ENCODE results near the gene METTL8. TPM values are rescaled to one million over a fixed set of nuclear protein-coding genes. Genes with fewer than 3 reads are reported as not detected.

Gene METTL8
- polyA plus RNA-seq, 3 donors: 3.3 to 9.8 (median 6.9) TPM

GRCh38 chr2:171475979-171476378 lies 42.2 kb upstream of the METTL8 start:
- no CpG with 5 or more reads among the region's 1 CpG for WGBS (ENCODE audit: insufficient coverage)
- no peak for DNase-seq
- Mint-ChIP-seq H3K9me3 (no peaks in the 10 kb centered on the region), H3K27ac (no peak overlapping the region), H3K36me3 (peaks cover 68 to 73% of the 10 kb centered on the region in 2 donors), H3K4me3 (no peak overlapping the region), H3K27me3 (ENCODE audit: low read depth in 3 of 3) (no peaks in the 10 kb centered on the region), H3K4me1 (no peaks in the 10 kb centered on the region)
- H4K20me1 ChIP-seq (ENCODE audit: insufficient read depth, low read length): no peaks in the 10 kb centered on the region
- no peaks in the 10 kb centered on the region for H3K79me2 ChIP-seq (ENCODE audit: insufficient read depth, low read length)
- no peaks in the 10 kb centered on the region for H3K27me3 ChIP-seq (ENCODE audit: control insufficient read depth in 2 of 2, insufficient read depth in 2 of 2, low read length in 2 of 2)
- no peak overlapping the region for H3K9ac ChIP-seq (ENCODE audit: insufficient read depth, low read length, poor library complexity, severe bottlenecking)
- intact Hi-C loops (cut with micrococcal nuclease): no loop called here
- no peak overlapping the region for H3K27ac ChIP-seq (ENCODE audit: low read depth in 1 of 2, low read length in 2 of 2)
- H3K4me3 ChIP-seq (replicated peaks in 1 of 3; ENCODE audit: low read depth in 2 of 3, low read length in 3 of 3): no peak overlapping the region
- TF ChIP-seq CTCF (IDR thresholded peaks at IDR 0.05): no peak
- H2AFZ ChIP-seq (ENCODE audit: insufficient read depth, low read depth, low read length, poor library complexity, severe bottlenecking): no peak overlapping the region
- no peaks in the 10 kb centered on the region for H3K9me3 ChIP-seq (replicated peaks in 1 of 2; ENCODE audit: control insufficient read depth in 1 of 2, insufficient read depth in 1 of 2, low read length in 2 of 2)
- H3K36me3 ChIP-seq (replicated peaks in 1 of 2; ENCODE audit: control insufficient read depth in 1 of 2, insufficient read depth in 2 of 2, low read length in 2 of 2): peaks cover 72 to 90% of the 10 kb centered on the region in 2 donors
- no peaks in the 10 kb centered on the region for H3K4me1 ChIP-seq (ENCODE audit: control insufficient read depth in 1 of 2, insufficient read depth in 2 of 2, low read length in 2 of 2)
- H3K4me2 ChIP-seq (replicated peaks; ENCODE audit: extremely low read depth, low read length, poor library complexity, severe bottlenecking): no peak overlapping the region

- H3K4me3 ChIP-seq (replicated peaks in 1 of 3; ENCODE audit: low read depth in 2 of 3, low read length in 3 of 3): no peak overlapping the region
- no peaks in the 10 kb centered on the region for H3K27me3 ChIP-seq (ENCODE audit: control insufficient read depth in 2 of 2, insufficient read depth in 2 of 2, low read length in 2 of 2)
- TF ChIP-seq CTCF (IDR thresholded peaks at IDR 0.05): no peak
- Mint-ChIP-seq H3K27ac (no peak overlapping the region), H3K4me1 (no peaks in the 10 kb centered on the region), H3K9me3 (no peaks in the 10 kb centered on the region), H3K27me3 (ENCODE audit: low read depth in 3 of 3) (no peaks in the 10 kb centered on the region), H3K4me3 (no peak overlapping the region), H3K36me3 (peaks cover 60 to 75% of the 10 kb centered on the region in 2 donors)
- H3K27ac ChIP-seq (ENCODE audit: low read depth in 1 of 2, low read length in 2 of 2): no peak overlapping the region
- no peaks in the 10 kb centered on the region for H4K20me1 ChIP-seq (ENCODE audit: insufficient read depth, low read length)
- peaks cover 61 to 73% of the 10 kb centered on the region in 2 donors for H3K36me3 ChIP-seq (replicated peaks in 1 of 2; ENCODE audit: control insufficient read depth in 1 of 2, insufficient read depth in 2 of 2, low read length in 2 of 2)
- 100% methylated on average over 1 of the region's 5 CpGs for WGBS (ENCODE audit: insufficient coverage)
- intact Hi-C loops (cut with micrococcal nuclease): no loop called here
- H3K79me2 ChIP-seq (ENCODE audit: insufficient read depth, low read length): no peaks in the 10 kb centered on the region
- no peak overlapping the region for H2AFZ ChIP-seq (ENCODE audit: insufficient read depth, low read depth, low read length, poor library complexity, severe bottlenecking)
- no peaks in the 10 kb centered on the region for H3K9me3 ChIP-seq (replicated peaks in 1 of 2; ENCODE audit: control insufficient read depth in 1 of 2, insufficient read depth in 1 of 2, low read length in 2 of 2)
- DNase-seq: no peak
- H3K4me1 ChIP-seq (ENCODE audit: control insufficient read depth in 1 of 2, insufficient read depth in 2 of 2, low read length in 2 of 2): no peaks in the 10 kb centered on the region
- H3K4me2 ChIP-seq (replicated peaks; ENCODE audit: extremely low read depth, low read length, poor library complexity, severe bottlenecking): no peak overlapping the region
- H3K9ac ChIP-seq (ENCODE audit: insufficient read depth, low read length, poor library complexity, severe bottlenecking): no peak overlapping the region
Measured at GRCh38 chr2:171470129-171470528, 36.3 kb upstream of the METTL8 start.

Measured in CD14-positive monocyte (primary cell).